BLaER1 (cell line): ENCODE data around the gene IMMP2L.

Experiments used
- H3K27ac ChIP-seq: shearing (Covaris generic); formaldehyde crosslinking; 2 replicates; pipeline ENCODE4 v1.8.1; 2022
- H3K27me3 ChIP-seq: shearing (Covaris generic); formaldehyde crosslinking; 2 replicates; pipeline ENCODE4 v1.8.1; 2022
- H3K36me3 ChIP-seq: shearing (Covaris generic); formaldehyde crosslinking; 2 replicates; pipeline ENCODE4 v1.8.1; 2022
- H3K4me1 ChIP-seq: shearing (Covaris generic); formaldehyde crosslinking; 2 replicates; pipeline ENCODE4 v1.8.1; 2022
- H3K4me2 ChIP-seq: shearing (Covaris generic); formaldehyde crosslinking; 2 replicates; pipeline ENCODE4 v1.8.1; 2022
- H3K4me3 ChIP-seq: shearing (Covaris generic); formaldehyde crosslinking; 2 replicates; pipeline ENCODE4 v1.8.1; 2022
- H3K9ac ChIP-seq: shearing (Covaris generic); formaldehyde crosslinking; 2 replicates; pipeline ENCODE4 v1.8.1; 2022
- H3K9me3 ChIP-seq: shearing (Covaris generic); formaldehyde crosslinking; 2 replicates; pipeline ENCODE4 v1.8.1; 2022
- H4K20me1 ChIP-seq: shearing (Covaris generic); formaldehyde crosslinking; 2 replicates; pipeline ENCODE4 v1.8.1; 2022
- Cebpa-rat ChIP-seq: shearing (Covaris generic); IDR thresholded peaks from 2 replicates; pipeline ENCODE4 v1.8.1; 2022

Gene IMMP2L

DNA sequence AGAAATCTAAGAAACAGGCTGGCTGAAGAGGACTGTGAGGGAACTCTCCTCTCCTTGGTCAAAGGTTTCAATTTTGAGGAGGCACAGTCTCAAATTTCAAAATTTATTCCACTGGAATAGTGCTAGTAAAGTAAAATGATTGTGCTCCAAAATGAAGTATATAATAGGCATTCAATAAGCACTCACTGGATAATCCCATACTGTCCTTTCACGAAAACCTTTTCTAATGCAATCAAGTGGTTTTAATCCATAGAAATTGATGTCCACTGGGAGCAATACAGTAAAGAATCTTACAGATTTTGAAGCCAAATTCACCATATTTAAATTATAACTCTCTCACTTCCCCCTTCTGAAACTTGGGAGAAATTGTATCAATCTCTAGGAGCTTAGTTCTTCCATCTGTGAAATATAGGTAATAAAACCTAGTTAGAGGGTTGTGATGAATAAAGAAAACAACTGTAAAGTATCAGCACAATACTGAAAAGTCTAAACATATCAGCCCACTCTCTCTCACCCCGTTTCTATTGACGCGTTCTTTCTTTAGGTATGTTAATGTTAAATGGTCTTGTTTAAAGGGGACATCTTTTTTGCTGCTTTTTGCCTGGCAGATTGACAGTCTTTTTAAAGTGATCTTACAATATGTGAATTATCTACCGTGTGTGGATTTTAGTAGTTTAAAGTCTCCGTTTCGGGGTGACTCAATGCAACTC, 512.2 kb downstream of the IMMP2L start:
- H4K20me1 ChIP-seq, result no peaks in the 10 kb centered on the region
- TF ChIP-seq Cebpa-rat, result no peak
- H3K9me3 ChIP-seq, result no peaks in the 10 kb centered on the region
- H3K4me1 ChIP-seq, result no peaks in the 10 kb centered on the region; the same call in 1 of the 2 replicates
- no peaks in the 10 kb centered on the region for H3K27me3 ChIP-seq
- H3K4me3 ChIP-seq, result no peak overlapping the region
- no peak overlapping the region for H3K27ac ChIP-seq
- no peaks in the 10 kb centered on the region for H3K36me3 ChIP-seq
- no peak overlapping the region for H3K4me2 ChIP-seq
- H3K9ac ChIP-seq, result no peak overlapping the region

DNA sequence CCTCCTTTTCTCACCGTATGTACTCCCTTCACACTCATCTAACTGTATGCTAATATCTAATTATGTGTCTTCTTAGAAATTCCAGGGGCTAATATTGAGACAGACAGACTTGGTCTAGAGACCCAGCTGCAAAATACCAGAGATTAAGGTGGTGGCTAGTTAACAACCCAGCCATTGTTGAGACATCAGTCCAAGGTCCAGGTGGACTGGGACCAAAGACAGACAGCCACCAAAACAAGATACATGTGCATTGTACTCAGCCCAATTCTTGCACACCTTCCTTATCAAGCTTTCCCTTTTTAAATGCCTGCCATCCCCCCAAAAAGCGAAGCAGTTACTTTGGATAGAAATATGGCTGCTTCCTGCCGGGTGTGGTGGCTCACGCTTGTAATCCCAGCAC, 514.7 kb downstream of the IMMP2L start:
- Histone ChIP-seq H3K27ac (no peak overlapping the region), H3K36me3 (no peaks in the 10 kb centered on the region), H3K4me1 (no peaks in the 10 kb centered on the region), H3K4me2 (no peak overlapping the region), H3K27me3 (no peaks in the 10 kb centered on the region), H3K4me3 (no peak overlapping the region), H4K20me1 (no peaks in the 10 kb centered on the region), H3K9ac (no peak overlapping the region), H3K9me3 (no peaks in the 10 kb centered on the region)
- TF ChIP-seq Cebpa-rat, result no peak

DNA sequence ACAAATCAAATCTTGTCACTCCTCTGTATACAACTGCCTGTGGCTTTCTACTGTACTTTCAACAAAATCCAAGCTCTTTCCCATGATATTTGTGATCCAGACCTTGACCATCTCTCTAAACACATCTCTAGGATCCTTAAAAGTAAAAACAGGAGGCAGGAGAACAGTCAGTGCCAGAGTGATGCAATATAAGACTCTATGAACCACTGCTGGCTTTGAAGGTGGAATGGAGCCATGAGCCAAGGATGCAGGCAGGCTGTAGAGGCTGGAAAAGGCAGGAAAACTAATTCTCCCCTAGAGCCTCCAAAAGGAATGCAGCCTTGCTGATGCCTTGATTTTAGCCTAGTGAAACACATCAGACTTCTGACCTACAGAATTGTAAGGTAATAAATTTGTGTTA, 516.8 kb downstream of the IMMP2L start:
- TF ChIP-seq Cebpa-rat, result no peak
- no peaks in the 10 kb centered on the region for H4K20me1 ChIP-seq
- no peaks in the 10 kb centered on the region for H3K27me3 ChIP-seq
- H3K9me3 ChIP-seq, result no peaks in the 10 kb centered on the region
- no peak overlapping the region for H3K4me2 ChIP-seq
- no peaks in the 10 kb centered on the region for H3K36me3 ChIP-seq
- no peak overlapping the region for H3K9ac ChIP-seq
- no peaks in the 10 kb centered on the region for H3K4me1 ChIP-seq
- H3K27ac ChIP-seq, result no peak overlapping the region
- no peak overlapping the region for H3K4me3 ChIP-seq

DNA sequence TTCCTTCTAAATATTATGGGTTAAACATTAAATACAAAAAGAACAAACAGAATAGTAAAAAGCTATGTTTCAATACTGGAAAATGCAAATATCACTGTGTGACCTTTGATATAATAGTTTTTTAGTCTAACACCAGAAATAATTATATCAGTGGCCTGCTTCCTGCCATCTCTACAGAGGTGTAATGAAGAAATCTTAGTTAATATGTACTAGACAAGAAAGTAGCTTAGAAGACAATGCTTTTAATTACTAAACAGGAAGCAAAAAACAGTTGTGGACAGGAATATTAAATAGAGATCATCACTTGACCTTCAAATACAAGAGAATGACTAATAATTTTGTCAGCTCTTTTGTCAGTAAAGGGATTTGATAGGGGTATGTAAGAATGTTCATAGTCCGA, 518.7 kb downstream of the IMMP2L start:
- Histone ChIP-seq H3K4me2 (no peak overlapping the region), H3K4me1 (no peaks in the 10 kb centered on the region), H4K20me1 (no peaks in the 10 kb centered on the region), H3K27me3 (no peaks in the 10 kb centered on the region), H3K9me3 (no peaks in the 10 kb centered on the region), H3K4me3 (no peak overlapping the region), H3K9ac (no peak overlapping the region), H3K36me3 (no peaks in the 10 kb centered on the region), H3K27ac (no peak overlapping the region)
- TF ChIP-seq Cebpa-rat, result no peak

DNA sequence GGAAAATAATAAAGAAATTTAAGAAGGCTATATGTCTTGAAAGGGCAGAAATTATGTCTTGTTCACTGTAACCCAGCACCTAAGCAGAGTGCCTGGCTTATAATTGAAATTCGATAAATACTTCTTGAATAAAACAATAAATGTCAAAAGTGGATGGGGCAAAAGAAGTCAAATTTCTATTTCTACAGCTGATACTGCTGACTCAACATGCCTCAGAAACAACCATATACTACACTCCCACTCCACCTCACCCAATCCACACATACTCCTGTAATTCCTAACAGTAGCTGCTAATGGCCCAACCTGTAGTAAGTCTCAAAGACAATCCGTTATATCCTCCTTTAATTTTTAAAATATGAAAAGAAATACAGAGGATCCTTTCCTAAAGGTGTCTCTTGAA, 519.5 kb downstream of the IMMP2L start:
- no peak overlapping the region for H3K4me3 ChIP-seq
- H3K27me3 ChIP-seq, result no peaks in the 10 kb centered on the region
- no peak overlapping the region for H3K27ac ChIP-seq
- H4K20me1 ChIP-seq, result no peaks in the 10 kb centered on the region
- no peak for TF ChIP-seq Cebpa-rat
- no peaks in the 10 kb centered on the region for H3K36me3 ChIP-seq
- no peaks in the 10 kb centered on the region for H3K9me3 ChIP-seq
- no peak overlapping the region for H3K9ac ChIP-seq
- no peak overlapping the region for H3K4me2 ChIP-seq
- no peaks in the 10 kb centered on the region for H3K4me1 ChIP-seq

DNA sequence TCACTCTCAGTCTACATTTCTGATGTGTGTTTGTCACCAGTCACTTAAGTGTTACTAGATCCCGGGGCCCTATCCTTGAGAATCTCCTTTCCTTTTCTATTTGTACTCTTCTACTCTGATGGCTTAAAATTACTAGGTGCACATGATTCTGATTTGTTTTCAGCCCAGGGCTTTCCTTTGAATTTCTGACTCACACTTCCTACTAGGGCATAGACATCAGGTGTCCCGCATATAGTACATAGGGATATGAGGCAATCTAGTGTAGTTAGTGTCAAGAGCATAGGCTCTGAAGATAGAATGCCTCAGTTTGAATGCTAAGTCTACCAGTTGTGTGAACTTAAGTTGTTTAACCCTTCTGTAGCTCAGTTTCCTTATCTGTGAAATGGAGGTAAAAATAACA, 520.7 kb downstream of the IMMP2L start:
- TF ChIP-seq Cebpa-rat, result no peak
- Histone ChIP-seq H3K4me2 (no peak overlapping the region), H3K4me1 (no peaks in the 10 kb centered on the region), H3K4me3 (no peak overlapping the region), H4K20me1 (no peaks in the 10 kb centered on the region), H3K27me3 (no peaks in the 10 kb centered on the region), H3K27ac (no peak overlapping the region), H3K9ac (no peak overlapping the region), H3K36me3 (no peaks in the 10 kb centered on the region), H3K9me3 (no peaks in the 10 kb centered on the region)

DNA sequence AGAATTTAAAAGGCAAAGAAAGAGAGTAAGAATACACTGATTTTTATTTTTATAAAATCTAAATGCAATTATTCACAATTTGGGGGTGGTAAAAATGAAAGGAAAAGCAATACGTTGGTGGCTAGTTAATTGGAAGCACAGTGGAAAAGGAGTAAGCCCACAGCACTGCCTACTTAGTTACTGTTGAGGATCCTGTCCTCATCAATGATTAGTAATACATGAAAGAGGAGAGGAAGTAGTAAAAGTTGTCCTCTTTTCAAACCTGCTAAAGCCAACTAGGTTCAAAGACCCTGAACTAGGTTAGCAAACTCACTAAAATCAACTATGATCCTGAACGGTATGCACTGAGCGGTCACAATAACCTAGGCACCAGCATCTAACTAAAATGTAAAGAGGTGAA, 524.1 kb downstream of the IMMP2L start:
- Histone ChIP-seq H3K9ac (no peak overlapping the region), H3K4me2 (no peak overlapping the region), H3K27me3 (no peaks in the 10 kb centered on the region), H3K9me3 (no peaks in the 10 kb centered on the region), H3K27ac (no peak overlapping the region), H3K4me3 (no peak overlapping the region), H3K36me3 (no peaks in the 10 kb centered on the region), H3K4me1 (no peaks in the 10 kb centered on the region), H4K20me1 (no peaks in the 10 kb centered on the region)
- TF ChIP-seq Cebpa-rat, result no peak

DNA sequence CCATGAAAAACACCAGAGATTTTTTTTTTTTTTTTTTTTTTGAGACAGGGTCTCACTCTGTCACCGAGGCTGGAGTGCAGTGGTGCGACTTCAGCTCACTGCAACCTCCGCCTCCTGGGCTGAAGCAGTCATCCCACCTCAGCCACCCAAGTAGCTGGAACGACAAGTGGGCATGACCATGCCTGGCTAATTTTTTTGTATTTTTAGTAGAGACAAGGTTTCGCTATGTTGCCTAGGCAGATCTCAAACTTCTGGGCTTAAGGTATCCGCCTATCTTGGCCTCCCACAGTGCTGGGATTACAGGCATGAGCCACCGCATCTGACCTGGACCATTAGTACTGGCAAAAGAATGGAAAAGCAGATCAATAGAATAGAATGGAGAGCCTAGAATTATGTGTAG, 530.4 kb downstream of the IMMP2L start:
- H3K4me2 ChIP-seq, result no peak overlapping the region
- no peak for TF ChIP-seq Cebpa-rat
- H3K9me3 ChIP-seq, result no peaks in the 10 kb centered on the region
- no peaks in the 10 kb centered on the region for H4K20me1 ChIP-seq
- H3K4me3 ChIP-seq, result no peak overlapping the region
- H3K36me3 ChIP-seq, result no peaks in the 10 kb centered on the region
- H3K4me1 ChIP-seq, result no peaks in the 10 kb centered on the region
- no peaks in the 10 kb centered on the region for H3K27me3 ChIP-seq
- H3K9ac ChIP-seq, result no peak overlapping the region
- H3K27ac ChIP-seq, result no peak overlapping the region

DNA sequence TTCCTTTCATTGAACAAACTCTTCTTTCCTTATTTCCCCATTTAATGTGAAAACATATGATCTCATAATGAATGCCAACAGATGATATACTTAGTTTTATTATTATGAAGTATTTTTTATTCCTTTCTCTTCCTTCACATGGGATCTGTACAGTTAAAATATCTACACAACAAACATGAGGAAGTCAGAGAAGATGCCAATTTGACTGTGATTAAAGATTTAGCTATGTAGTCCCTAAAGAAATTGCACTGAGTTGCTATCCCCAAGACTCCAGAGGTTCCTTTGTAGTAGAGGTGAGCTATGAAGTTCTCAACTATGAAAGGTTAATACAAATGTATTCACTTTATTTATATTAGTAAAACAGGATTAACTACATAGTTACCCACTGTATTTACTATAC, 532.0 kb downstream of the IMMP2L start:
- H3K9ac ChIP-seq, result no peak overlapping the region
- H3K27me3 ChIP-seq, result no peaks in the 10 kb centered on the region
- H3K4me1 ChIP-seq, result no peaks in the 10 kb centered on the region
- no peak overlapping the region for H3K4me3 ChIP-seq
- H3K9me3 ChIP-seq, result no peaks in the 10 kb centered on the region
- no peak overlapping the region for H3K27ac ChIP-seq
- no peaks in the 10 kb centered on the region for H4K20me1 ChIP-seq
- H3K36me3 ChIP-seq, result no peaks in the 10 kb centered on the region
- no peak overlapping the region for H3K4me2 ChIP-seq
- no peak for TF ChIP-seq Cebpa-rat

DNA sequence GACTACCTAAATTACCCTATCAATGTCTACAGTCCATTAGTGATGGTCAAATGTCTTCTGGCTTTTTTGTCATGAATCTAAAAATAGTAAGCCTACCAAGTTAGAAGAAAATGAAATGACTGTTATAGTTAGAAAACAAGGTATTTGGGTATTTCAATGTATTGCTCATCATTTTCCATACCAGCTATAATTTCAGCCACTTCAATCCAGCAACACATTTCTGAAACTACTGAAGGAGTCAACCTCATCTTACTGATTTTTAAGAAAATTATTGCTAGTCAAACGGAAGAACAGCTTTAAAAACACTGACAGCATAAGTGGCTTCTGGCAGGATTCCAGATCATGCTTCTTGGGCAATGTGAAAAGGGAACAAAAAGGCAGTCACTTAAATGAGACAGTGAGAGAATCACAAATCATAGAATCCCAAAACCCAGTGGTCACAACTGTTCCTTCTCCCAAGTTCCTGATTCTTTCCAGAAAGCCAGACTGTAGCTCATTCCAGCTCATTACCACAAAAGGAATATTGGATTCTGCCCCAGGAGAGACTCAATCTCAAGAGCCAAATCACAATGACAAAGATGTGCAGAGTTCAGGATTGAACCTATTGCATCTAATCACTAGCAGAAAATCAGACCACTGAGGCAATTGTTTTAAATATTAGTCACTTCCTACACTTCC, 532.6 kb downstream of the IMMP2L start:
- Histone ChIP-seq H3K27me3 (no peaks in the 10 kb centered on the region), H3K4me1 (no peaks in the 10 kb centered on the region), H3K9ac (no peak overlapping the region), H3K4me3 (no peak overlapping the region), H3K9me3 (no peaks in the 10 kb centered on the region), H4K20me1 (no peaks in the 10 kb centered on the region), H3K4me2 (no peak overlapping the region), H3K27ac (no peak overlapping the region), H3K36me3 (no peaks in the 10 kb centered on the region)
- no peak for TF ChIP-seq Cebpa-rat

DNA sequence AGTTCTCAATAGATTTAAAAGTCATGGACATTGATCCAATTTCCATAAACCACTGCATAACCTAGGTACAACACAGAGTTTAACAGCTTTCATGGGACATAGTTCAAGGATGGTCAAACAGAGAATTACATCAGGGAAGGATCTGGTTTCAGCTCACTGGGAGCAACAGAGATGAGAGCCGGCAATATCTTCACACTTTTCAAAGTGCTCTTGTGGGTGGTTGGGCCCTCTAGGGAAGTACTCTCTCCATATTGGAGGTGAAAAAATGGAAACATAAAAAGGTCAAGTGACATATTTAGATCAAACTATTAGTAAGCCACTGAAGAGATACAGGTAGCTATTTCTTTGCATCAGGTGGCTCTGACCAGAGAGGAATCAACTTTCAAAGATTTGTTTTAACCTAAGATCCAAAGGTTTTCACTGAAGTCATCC, 533.1 kb downstream of the IMMP2L start:
- no peaks in the 10 kb centered on the region for H3K4me1 ChIP-seq
- H3K27ac ChIP-seq, result no peak overlapping the region
- H3K27me3 ChIP-seq, result no peaks in the 10 kb centered on the region
- H3K4me2 ChIP-seq, result no peak overlapping the region
- H3K4me3 ChIP-seq, result no peak overlapping the region
- no peaks in the 10 kb centered on the region for H3K9me3 ChIP-seq
- TF ChIP-seq Cebpa-rat, result no peak
- H4K20me1 ChIP-seq, result no peaks in the 10 kb centered on the region
- no peaks in the 10 kb centered on the region for H3K36me3 ChIP-seq
- no peak overlapping the region for H3K9ac ChIP-seq
